GM13977 (cell line): ENCODE results near the gene SPINT4.
"Not testable (repeated sequence)": the region's sequence is repeated elsewhere in the genome, so short reads cannot be mapped to it uniquely, and the experiment has no call there.

ENCODE experiments used
- DNase-seq: peaks from one replicate; pipeline ENCODE4 v3.0.0; 2012; ENCODE audit warnings: low spot score
- CTCF ChIP-seq: IDR thresholded peaks from 2 replicates; pipeline ENCODE4 v1.5.1; 2012; ENCODE audit warnings: mild to moderate bottlenecking, control low read depth; ENCODE audit not compliant: insufficient read depth; ENCODE audit errors: extremely low read depth, missing control alignments
- in situ Hi-C: fragments of 300-500 bp; cut with MboI; formaldehyde crosslinking; loops from one replicate; pipeline ENCODE4 v1.12.0; 2022; ENCODE audit warnings: low sequenced_read_pairs, low pct_unique_long_range_greater_than_20kb, mixed read lengths, inconsistent platforms; ENCODE audit not compliant: unreplicated experiment

The SPINT4 gene

GRCh38 chr20:45722047-45722446 is at the start of gene SPINT4:
Gene SPINT4 (plus strand): TSS chr20:45722347. CDS start chr20:45722368, 21 bp downstream.
- no peak for TF ChIP-seq CTCF
- DNase-seq, result no peak
- in situ Hi-C loops, result no loop called here

GRCh38 chr20:45672765-45673164 is 49.4 kb upstream of the SPINT4 start:
- in situ Hi-C loops, result no loop called here
- no peak for DNase-seq
- no peak for TF ChIP-seq CTCF

- no peak for TF ChIP-seq CTCF
- DNase-seq, result no peak
- in situ Hi-C loops, result no loop called here
These were observed 42.5 kb upstream of the SPINT4 start for GRCh38 chr20:45679650-45680049.

GRCh38 chr20:45685896-45686295 is 36.3 kb upstream of the SPINT4 start:
- in situ Hi-C loops, result no loop called here
- peak; percentile 4 for TF ChIP-seq CTCF
- no peak for DNase-seq

- DNase-seq, in situ Hi-C loops: not testable (repeated sequence)
These were observed 28.8 kb upstream of the SPINT4 start for GRCh38 chr20:45693346-45693745.

GRCh38 chr20:45695496-45695895 is 26.7 kb upstream of the SPINT4 start:
- DNase-seq, result no peak
- in situ Hi-C loops, result no loop called here
- TF ChIP-seq CTCF, result no peak

- in situ Hi-C loops, result no loop called here
- no peak for TF ChIP-seq CTCF
- peak; percentile 20 for DNase-seq
These were observed 21.0 kb upstream of the SPINT4 start for GRCh38 chr20:45701104-45701503.
